HG03039 (cell line): ENCODE measurements around the gene PCDHB4.
"Not testable (repeated sequence)": the region's sequence is repeated elsewhere in the genome, so short reads cannot be mapped to it uniquely, and the experiment has no call there.

Experiments
- ATAC-seq: cut with Tn5 transposase; IDR thresholded peaks from one replicate; pipeline ENCODE4 v1.9.1; 2021; ENCODE audit warnings: mild to moderate bottlenecking, moderate library complexity; ENCODE audit not compliant: unreplicated experiment

PCDHB4 gene

DNA sequence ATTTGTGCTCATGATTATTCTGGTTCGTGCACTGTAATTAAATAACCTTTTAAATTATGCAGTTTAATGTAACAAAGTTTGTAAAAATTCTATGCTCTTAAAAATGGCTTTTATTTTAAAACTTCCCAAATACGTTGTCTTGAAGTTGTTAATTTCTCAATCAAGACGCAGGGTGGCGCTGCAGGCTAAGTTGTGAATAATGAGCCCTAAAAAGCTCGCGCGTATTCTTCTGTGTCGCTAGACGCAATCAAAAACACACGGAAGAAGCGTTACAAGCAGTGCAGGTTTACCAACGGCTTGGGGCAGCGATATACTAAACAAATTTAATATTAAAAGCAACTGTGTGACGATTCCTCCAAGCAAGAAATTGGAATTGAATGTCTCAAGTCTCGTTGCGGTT lies at the start of gene PCDHB4:
Gene PCDHB4, plus strand, starts transcription at position 256 of the 400 bp plus-strand sequence. CDS start 181 bp downstream, outside the sequence.
- no peak for ATAC-seq

DNA sequence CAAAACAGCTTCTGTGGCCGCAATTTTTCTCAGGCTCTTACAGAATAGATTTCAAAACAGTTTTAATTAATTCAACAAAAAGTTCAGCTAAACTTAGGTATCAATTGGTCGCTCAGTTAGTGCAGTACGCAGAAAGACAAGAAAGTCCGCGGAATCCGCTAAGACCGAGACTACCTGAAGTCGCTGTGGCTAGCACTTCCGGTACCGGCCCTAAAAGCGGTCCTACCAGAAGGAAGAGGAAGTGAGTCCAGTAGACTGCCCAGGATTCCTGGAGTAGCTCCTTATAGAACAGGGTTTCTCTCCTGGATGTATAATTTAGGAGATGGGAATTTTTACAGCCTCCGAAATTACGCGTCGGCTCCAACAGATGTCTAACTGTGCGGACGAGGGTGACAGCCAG lies 43.8 kb upstream of the PCDHB4 start:
- ATAC-seq: no peak

DNA sequence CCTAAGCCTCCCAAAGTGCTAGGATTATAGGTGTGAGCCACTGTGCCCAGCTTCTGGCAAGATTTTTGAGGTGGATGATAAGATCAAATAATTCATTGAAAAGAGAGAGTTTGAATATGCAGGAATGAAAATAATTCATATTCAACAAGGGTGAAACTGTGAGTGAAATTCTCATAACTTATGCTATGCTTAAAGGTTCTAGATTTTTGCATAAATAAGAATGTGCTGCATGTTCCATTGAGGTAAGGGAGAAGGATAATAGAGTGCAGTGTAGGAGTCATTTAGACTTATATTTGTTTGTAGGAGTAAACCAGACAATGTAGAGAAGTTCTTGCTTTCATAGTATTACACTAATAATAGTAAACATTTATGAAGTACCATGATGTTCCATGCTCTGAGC lies 39.4 kb upstream of the PCDHB4 start:
- ATAC-seq: no peak

DNA sequence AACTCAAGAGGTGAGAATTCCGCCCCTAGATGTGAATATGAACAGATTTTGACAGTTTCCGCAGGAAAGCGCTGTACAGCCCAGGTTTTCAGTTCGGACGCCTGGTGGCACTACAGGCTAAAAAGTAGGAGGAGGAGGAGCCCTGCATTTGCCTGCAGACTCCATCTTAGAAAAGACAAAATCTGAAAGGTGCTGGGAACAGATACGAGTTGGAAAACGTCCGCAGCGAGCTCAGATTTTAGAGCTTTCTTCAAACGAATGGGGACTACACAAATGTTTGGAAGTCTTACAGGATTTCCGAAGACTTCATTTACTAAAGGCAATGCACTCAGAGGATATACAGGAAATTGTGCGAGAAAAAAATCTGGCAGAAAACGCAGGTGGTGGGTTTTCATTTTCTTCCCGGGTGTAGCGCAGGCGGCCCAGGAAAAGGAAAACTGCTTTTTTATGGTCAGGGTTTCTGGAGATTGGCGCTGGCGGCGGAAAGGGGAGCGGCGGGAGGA lies 37.1 kb upstream of the PCDHB4 start:
- ATAC-seq: no peak

DNA sequence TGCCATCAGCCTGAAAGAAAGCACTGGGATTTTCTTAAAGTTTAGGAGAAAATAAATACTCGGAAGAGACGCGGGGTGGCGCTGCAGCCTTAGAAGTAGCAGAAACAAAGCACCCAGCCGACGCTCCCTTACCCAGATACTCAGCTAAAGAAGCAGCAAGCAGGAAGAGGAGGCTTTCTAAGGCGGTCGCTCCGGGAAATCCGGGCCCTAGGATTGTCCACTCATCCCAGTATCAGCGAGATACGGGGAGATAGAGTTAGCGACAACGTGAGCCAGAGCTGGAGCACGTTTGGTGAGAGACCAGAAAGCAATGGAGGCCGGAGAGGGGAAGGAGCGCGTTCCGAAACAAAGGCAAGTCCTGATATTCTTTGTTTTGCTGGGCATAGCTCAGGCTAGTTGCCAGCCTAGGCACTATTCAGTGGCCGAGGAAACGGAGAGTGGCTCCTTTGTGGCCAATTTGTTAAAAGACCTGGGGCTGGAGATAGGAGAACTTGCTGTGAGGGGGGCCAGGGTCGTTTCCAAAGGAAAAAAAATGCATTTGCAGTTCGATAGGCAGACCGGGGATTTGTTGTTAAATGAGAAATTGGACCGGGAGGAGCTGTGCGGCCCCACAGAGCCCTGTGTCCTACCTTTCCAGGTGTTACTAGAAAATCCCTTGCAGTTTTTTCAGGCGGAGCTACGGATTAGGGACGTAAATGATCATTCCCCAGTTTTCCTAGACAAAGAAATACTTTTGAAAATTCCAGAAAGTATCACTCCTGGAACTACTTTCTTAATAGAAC lies 26.9 kb upstream of the PCDHB4 start, which contains the start of gene PCDHB2:
Gene PCDHB2, plus strand, starts transcription at position 135 of the 782 bp plus-strand sequence. Its CDS starts 176 bp downstream, at position 311.
- ATAC-seq: no peak

DNA sequence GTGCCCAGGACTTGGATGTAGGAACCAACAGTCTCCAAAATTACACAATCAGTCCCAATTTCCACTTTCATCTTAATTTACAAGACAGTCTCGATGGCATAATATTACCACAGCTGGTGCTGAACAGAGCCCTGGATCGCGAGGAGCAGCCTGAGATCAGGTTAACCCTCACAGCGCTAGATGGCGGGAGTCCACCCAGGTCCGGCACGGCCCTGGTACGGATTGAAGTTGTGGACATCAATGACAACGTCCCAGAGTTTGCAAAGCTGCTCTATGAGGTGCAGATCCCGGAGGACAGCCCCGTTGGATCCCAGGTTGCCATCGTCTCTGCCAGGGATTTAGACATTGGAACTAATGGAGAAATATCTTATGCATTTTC lies 26.4 kb upstream of the PCDHB4 start:
- no peak for ATAC-seq

DNA sequence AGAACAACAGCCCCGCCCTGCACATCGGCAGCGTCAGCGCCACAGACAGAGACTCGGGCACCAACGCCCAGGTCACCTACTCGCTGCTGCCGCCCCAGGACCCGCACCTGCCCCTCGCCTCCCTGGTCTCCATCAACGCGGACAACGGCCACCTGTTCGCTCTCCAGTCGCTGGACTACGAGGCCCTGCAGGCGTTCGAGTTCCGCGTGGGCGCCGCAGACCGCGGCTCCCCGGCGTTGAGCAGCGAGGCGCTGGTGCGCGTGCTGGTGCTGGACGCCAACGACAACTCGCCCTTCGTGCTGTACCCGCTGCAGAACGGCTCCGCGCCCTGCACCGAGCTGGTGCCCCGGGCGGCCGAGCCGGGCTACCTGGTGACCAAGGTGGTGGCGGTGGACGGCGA lies 25.4 kb upstream of the PCDHB4 start:
- not testable (repeated sequence) for ATAC-seq

DNA sequence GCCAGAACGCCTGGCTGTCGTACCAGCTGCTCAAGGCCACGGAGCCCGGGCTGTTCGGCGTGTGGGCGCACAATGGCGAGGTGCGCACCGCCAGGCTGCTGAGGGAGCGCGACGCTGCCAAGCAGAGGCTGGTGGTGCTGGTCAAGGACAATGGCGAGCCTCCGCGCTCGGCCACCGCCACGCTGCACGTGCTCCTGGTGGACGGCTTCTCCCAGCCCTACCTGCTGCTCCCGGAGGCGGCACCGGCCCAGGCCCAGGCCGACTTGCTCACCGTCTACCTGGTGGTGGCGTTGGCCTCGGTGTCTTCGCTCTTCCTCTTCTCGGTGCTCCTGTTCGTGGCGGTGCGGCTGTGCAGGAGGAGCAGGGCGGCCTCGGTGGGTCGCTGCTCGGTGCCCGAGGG lies 25.0 kb upstream of the PCDHB4 start:
- not testable (repeated sequence) for ATAC-seq

DNA sequence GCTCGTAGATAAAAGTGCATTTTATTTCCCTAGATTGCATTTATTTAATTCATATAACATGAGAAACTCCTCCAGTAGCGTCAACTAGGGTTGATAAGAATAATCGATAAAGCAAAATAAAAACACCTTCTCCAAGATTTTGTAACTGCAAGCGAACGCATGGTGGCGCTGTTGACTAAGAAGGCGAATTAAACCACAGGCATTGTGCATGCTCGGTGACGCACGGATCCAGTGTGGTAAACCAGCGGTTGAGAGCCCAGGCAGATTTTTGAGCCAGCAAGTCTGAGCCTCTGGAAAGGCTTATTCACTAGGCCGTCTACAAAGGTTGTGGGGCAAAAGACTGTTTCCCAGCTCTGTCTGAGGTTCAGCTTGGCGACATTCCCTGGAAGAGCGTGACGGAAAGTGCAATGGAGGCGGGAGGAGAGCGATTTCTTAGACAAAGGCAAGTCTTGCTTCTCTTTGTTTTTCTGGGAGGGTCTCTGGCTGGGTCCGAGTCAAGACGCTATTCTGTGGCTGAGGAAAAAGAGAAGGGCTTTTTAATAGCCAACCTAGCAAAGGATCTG lies 21.3 kb upstream of the PCDHB4 start, which contains the start of gene PCDHB3:
Gene PCDHB3, plus strand, starts transcription at position 231 of the 563 bp plus-strand sequence. Its CDS starts 177 bp downstream, at position 408.
- ATAC-seq: no peak

DNA sequence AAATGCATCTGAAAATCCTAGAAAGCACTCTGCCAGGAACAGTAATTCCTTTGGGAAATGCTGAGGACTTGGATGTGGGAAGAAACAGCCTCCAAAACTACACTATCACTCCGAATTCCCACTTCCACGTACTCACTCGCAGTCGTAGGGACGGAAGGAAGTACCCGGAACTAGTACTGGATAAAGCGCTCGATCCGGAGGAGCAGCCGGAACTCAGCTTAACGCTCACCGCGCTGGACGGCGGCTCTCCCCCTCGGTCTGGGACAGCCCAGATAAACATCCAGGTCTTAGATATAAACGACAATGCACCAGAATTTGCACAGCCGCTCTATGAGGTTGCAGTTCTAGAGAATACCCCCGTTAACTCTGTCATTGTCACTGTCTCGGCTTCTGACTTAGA lies 20.6 kb upstream of the PCDHB4 start:
- ATAC-seq: no peak

DNA sequence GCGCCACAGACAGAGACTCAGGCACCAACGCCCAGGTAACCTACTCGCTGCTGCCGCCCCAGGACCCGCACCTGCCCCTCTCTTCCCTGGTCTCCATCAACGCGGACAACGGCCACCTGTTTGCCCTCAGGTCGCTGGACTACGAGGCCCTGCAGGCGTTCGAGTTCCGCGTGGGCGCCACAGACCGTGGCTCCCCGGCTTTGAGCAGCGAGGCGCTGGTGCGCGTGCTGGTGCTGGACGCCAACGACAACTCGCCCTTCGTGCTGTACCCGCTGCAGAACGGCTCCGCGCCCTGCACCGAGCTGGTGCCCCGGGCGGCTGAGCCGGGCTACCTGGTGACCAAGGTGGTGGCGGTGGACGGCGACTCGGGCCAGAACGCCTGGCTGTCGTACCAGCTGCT lies 19.5 kb upstream of the PCDHB4 start:
- ATAC-seq: not testable (repeated sequence)

DNA sequence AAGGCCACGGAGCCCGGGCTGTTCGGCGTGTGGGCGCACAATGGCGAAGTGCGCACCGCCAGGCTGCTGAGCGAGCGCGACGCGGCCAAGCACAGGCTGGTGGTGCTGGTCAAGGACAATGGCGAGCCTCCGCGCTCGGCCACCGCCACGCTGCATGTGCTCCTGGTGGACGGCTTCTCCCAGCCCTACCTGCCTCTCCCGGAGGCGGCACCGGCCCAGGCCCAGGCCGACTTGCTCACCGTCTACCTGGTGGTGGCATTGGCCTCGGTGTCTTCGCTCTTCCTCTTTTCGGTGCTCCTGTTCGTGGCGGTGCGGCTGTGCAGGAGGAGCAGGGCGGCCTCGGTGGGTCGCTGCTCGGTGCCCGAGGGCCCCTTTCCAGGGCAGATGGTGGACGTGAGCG lies 19.1 kb upstream of the PCDHB4 start:
- ATAC-seq: not testable (repeated sequence)

DNA sequence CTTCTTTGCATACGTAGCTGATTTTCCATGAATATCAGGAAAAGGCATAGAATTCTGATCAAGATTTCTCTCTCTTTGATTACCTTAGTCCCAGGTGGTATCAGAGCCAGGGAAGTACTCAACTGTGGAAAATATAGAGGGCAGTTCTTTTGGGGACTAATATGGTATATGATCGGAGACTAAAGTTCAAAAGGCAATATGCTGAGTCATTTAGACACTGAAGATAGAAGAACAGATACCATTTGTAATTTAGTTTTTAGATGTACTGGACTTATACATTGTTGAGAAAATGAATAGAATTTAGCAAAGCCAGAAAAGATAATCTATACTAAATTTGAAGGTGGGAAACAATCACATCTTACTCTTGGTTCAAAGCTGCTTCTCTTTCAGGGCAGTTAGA lies 16.3 kb upstream of the PCDHB4 start:
- ATAC-seq: no peak

DNA sequence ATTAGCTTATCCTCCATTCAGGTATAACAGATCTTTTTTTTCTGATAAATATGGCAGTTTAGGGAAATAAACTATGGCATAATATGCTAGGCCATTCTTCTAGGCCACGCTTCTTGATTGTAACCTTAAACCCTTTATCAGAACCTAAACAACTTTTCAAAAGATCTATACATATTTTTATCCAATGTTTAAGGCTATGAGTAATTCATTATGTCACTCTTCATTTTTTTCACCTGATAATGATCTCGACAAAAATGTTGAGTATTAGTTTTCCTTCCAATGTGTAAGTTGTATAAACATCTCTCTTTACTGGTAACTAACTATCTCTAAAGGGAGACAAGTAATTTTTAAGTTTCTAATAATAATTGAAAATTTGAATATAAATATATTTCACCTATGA lies 2.4 kb upstream of the PCDHB4 start:
- ATAC-seq: no peak

DNA sequence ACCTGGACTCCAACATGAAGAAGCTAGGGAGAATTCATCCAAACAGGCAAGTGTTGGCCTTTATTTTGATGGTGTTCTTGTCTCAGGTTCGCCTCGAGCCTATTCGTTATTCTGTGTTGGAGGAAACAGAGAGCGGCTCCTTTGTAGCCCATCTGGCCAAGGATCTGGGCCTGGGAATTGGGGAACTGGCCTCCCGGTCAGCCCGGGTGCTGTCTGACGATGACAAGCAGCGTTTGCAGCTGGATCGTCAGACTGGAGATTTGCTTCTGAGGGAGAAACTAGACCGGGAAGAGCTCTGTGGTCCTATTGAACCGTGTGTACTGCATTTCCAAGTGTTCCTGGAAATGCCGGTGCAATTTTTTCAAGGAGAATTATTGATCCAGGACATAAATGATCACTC lies 367 bp downstream of the PCDHB4 start:
- no peak for ATAC-seq

DNA sequence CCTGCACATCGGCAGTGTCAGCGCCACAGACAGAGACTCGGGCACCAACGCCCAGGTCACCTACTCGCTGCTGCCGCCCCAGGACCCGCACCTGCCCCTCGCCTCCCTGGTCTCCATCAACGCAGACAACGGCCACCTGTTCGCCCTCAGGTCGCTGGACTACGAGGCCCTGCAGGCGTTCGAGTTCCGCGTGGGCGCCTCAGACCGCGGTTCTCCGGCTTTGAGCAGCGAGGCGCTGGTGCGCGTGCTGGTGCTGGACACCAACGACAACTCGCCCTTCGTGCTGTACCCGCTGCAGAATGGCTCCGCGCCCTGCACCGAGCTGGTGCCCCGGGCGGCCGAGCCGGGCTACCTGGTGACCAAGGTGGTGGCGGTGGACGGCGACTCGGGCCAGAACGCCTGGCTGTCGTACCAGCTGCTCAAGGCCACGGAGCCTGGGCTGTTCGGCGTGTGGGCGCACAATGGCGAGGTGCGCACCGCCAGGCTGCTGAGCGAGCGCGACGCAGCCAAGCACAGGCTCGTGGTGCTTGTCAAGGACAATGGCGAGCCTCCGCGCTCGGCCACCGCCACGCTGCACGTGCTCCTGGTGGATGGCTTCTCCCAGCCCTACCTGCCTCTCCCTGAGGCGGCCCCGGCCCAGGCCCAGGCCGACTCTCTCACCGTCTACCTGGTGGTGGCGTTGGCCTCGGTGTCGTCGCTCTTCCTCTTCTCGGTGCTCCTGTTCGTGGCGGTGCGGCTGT lies 1.9 kb downstream of the PCDHB4 start:
- not testable (repeated sequence) for ATAC-seq

DNA sequence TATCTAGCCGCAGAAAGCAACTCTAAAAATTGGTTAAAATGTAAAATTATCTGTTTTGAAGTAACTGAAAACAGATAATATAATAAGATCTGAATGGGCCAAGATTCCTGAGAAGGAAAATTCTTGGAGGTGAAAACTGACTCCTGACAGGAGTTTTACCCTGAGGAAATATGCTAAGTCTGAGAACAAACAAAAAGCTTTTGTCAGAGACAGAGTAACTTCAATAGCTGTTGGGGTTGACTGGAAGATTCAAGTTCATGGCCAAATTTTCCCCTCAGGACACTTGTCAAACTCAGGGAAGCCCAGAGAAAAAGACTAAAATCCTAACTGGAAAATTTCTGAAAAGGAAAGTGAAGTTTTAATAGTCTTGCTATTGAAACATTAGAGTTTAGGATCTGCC lies 5.7 kb downstream of the PCDHB4 start:
- no peak for ATAC-seq

DNA sequence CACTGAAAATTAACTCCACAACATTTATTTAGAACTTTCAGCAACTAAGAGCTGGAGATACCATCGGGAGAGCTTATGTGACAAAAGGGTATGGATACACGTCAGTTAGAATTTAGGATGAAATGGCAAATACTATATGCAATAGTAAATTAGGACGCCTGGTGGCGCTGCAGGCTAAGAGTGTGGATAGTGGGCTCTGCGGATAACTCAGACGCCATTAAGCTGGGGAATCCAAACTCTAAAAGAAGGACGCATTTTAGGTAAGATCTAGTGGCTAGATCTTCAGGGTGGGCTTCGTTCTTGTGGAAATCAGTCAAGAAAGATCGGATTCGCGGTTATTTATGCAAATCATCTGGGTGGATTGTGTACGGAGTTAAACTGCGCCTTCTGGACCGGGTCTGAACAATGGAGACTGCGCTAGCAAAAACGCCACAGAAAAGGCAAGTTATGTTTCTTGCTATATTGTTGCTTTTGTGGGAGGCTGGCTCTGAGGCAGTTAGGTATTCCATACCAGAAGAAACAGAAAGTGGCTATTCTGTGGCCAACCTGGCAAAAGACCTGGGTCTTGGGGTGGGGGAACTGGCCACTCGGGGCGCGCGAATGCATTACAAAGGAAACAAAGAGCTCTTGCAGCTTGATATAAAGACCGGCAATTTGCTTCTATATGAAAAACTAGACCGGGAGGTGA lies 13.6 kb downstream of the PCDHB4 start, which contains the start of gene PCDHB5:
Gene PCDHB5, plus strand, starts transcription at position 177 of the 688 bp plus-strand sequence. Its CDS starts 229 bp downstream, at position 406.
- no peak for ATAC-seq

DNA sequence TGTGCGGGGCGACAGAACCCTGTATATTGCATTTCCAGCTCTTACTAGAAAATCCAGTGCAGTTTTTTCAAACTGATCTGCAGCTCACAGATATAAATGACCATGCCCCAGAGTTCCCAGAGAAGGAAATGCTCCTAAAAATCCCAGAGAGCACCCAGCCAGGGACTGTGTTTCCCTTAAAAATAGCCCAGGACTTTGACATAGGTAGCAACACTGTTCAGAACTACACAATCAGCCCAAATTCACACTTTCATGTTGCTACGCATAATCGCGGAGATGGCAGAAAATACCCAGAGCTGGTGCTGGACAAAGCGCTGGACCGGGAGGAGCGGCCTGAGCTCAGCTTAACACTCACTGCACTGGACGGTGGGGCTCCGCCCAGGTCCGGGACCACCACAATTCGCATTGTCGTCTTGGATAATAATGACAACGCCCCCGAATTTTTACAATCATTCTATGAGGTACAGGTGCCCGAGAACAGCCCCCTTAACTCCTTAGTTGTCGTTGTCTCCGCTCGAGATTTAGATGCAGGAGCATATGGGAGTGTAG lies 14.2 kb downstream of the PCDHB4 start:
- no peak for ATAC-seq

DNA sequence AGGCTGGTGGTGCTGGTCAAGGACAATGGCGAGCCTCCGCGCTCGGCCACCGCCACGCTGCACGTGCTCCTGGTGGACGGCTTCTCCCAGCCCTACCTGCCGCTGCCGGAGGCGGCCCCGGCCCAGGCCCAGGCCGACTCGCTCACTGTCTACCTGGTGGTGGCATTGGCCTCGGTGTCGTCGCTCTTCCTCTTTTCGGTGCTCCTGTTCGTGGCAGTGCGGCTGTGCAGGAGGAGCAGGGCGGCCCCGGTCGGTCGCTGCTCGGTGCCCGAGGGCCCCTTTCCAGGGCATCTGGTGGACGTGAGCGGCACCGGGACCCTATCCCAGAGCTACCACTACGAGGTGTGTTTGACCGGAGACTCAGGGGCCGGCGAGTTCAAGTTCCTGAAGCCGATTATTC lies 15.7 kb downstream of the PCDHB4 start:
- not testable (repeated sequence) for ATAC-seq
